AG09309 (cell line): ENCODE measurements around the gene WDR76.

Experiments
- DNase-seq: peaks from one replicate; pipeline ENCODE4 v3.0.0-alpha.2; 2010; ENCODE audit warnings: low read depth
- H3K4me3 ChIP-seq: 2 replicates; pipeline ENCODE4 v1.5.1; 2011; ENCODE audit warnings: mild to moderate bottlenecking, low read depth, low read length, moderate library complexity; ENCODE audit not compliant: control insufficient read depth
- CTCF ChIP-seq: IDR thresholded peaks from 2 replicates; pipeline ENCODE4 v1.5.1; 2011; ENCODE audit warnings: mild to moderate bottlenecking, low read depth, low read length, inconsistent platforms; ENCODE audit not compliant: insufficient read depth, control insufficient read depth; ENCODE audit errors: missing control alignments

Gene WDR76

GRCh38 chr15:43871835-43872234 is 45.0 kb downstream of the WDR76 start:
- H3K4me3 ChIP-seq: no peak overlapping the region
- no peak for TF ChIP-seq CTCF
- no peak for DNase-seq

GRCh38 chr15:43872416-43873020 is 45.7 kb downstream of the WDR76 start:
- peak; percentile 58 for DNase-seq
- no peak overlapping the region for H3K4me3 ChIP-seq
- peak; percentile 80 for TF ChIP-seq CTCF

GRCh38 chr15:43873651-43874050 is 46.8 kb downstream of the WDR76 start:
- TF ChIP-seq CTCF: no peak
- DNase-seq: no peak
- no peak overlapping the region for H3K4me3 ChIP-seq

GRCh38 chr15:43876872-43877271 is 50.1 kb downstream of the WDR76 start:
- no peak overlapping the region for H3K4me3 ChIP-seq
- TF ChIP-seq CTCF: no peak
- DNase-seq: no peak

GRCh38 chr15:43877371-43877770 is 50.6 kb downstream of the WDR76 start:
- no peak for DNase-seq
- no peak overlapping the region for H3K4me3 ChIP-seq
- TF ChIP-seq CTCF: no peak

GRCh38 chr15:43878446-43878845 is 51.6 kb downstream of the WDR76 start:
- no peak overlapping the region for H3K4me3 ChIP-seq
- no peak for DNase-seq
- no peak for TF ChIP-seq CTCF
